Activated naive CD8-positive, alpha-beta T cell treated with anti-CD3 and anti-CD28 coated beads, Interleukin-2, amount 10 ng/mL, durations not matched to agents 7 days and 5 days (primary cell): ENCODE data around the gene C1orf141. TPM values are rescaled to one million over a fixed set of nuclear protein-coding genes. Genes with fewer than 3 reads are reported as not detected.

Experiments
- ATAC-seq: fragments of 150-1000 bp; cut with Tn5 transposase; one replicate; pipeline ENCODE4 v1.10.0; 2021; ENCODE audit warnings: low read depth, moderate library complexity
- POLR2A ChIA-PET: fragments of 350-600 bp; sonication (Branson Sonifier 250); formaldehyde crosslinking; loops from one replicate; lab custom pipeline; 2021; ENCODE audit warnings: antibody characterized with exemption; lab: Charles Lee
- DNase-seq: peaks from one replicate; pipeline ENCODE4 v3.0.0; 2021
- H3K27ac Mint-ChIP-seq: one replicate; pipeline ENCODE4 v1.8.0; 2022; ENCODE audit warnings: mild to moderate bottlenecking, mixed read lengths
- H3K27me3 Mint-ChIP-seq: one replicate; pipeline ENCODE4 v1.8.0; 2022; ENCODE audit warnings: mild to moderate bottlenecking, moderate library complexity, mixed read lengths
- H3K36me3 Mint-ChIP-seq: one replicate; pipeline ENCODE4 v1.8.0; 2021; ENCODE audit warnings: mild to moderate bottlenecking, mixed read lengths
- H3K4me1 Mint-ChIP-seq: one replicate; pipeline ENCODE4 v1.8.0; 2021; ENCODE audit warnings: mixed read lengths
- H3K4me3 Mint-ChIP-seq: one replicate; pipeline ENCODE4 v1.8.0; 2022; ENCODE audit warnings: mild to moderate bottlenecking, moderate library complexity, mixed read lengths
- H3K9me3 Mint-ChIP-seq: one replicate; pipeline ENCODE4 v1.8.0; 2021; ENCODE audit warnings: mixed read lengths
- total RNA-seq, 2 experiments: library from RNA; stranded (reverse); gene quantifications; one replicate each; pipeline ENCODE4 v1.2.3, GENCODE V29; 2021

The C1orf141 gene
- total RNA-seq = not detected

GRCh38 chr1:67134695-67135094 is at the start of gene C1orf141:
Gene C1orf141, minus strand, starts transcription at chr1:67134970. Its CDS starts 7,730 bp downstream, at chr1:67127240.
- peak within 1 kb of the TSS; percentile 0 for H3K27ac Mint-ChIP-seq

GRCh38 chr1:67175530-67176087 is 40.8 kb upstream of the C1orf141 start:
- Mint-ChIP-seq H3K9me3 (peaks cover 7% of the 10 kb centered on the region), H3K4me1 (peaks cover 29% of the 10 kb centered on the region), H3K27me3 (peaks cover 10% of the 10 kb centered on the region), H3K4me3 (no peak overlapping the region), H3K36me3 (peaks cover 14% of the 10 kb centered on the region), H3K27ac (no peak overlapping the region)
- ATAC-seq = no peak
- no peak for DNase-seq
- POLR2A ChIA-PET = no interaction called here

More at GRCh38 chr1:67134695-67135094, at the start of gene C1orf141:
- no peaks in the 10 kb centered on the region for H3K36me3 Mint-ChIP-seq
- DNase-seq (no peak), ATAC-seq (peak; percentile 47)
- H3K4me1 Mint-ChIP-seq = peaks cover 10% of the 10 kb centered on the region
- H3K9me3 Mint-ChIP-seq = no peaks in the 10 kb centered on the region
- peak within 1 kb of the TSS; percentile 73 for H3K4me3 Mint-ChIP-seq
- peaks cover 12% of the 10 kb centered on the region for H3K27me3 Mint-ChIP-seq
- POLR2A ChIA-PET = interaction anchor here (0.6 to 1.2 kb wide), 3 partner anchors 81 to 378 kb away, joined by 3 read pairs; partner anchors contain the start of gene SLC35D1

GRCh38 chr1:67174716-67175284 is 40.0 kb upstream of the C1orf141 start:
- Mint-ChIP-seq H3K27me3 (peaks cover 8% of the 10 kb centered on the region), H3K4me1 (peaks cover 30% of the 10 kb centered on the region), H3K27ac (no peak overlapping the region), H3K36me3 (peaks cover 12% of the 10 kb centered on the region), H3K9me3 (peaks cover 6% of the 10 kb centered on the region), H3K4me3 (no peak overlapping the region)
- no peak for ATAC-seq
- no peak for DNase-seq
- POLR2A ChIA-PET = no interaction called here

GRCh38 chr1:67173988-67174387 is 39.2 kb upstream of the C1orf141 start:
- H3K4me3 Mint-ChIP-seq = no peak overlapping the region
- no peak for DNase-seq
- POLR2A ChIA-PET = no interaction called here
- H3K9me3 Mint-ChIP-seq = peaks cover 2% of the 10 kb centered on the region
- H3K27ac Mint-ChIP-seq = no peak overlapping the region
- peaks cover 30% of the 10 kb centered on the region for H3K4me1 Mint-ChIP-seq
- peaks cover 10% of the 10 kb centered on the region for H3K27me3 Mint-ChIP-seq
- peaks cover 11% of the 10 kb centered on the region for H3K36me3 Mint-ChIP-seq
- no peak for ATAC-seq

GRCh38 chr1:67171978-67172377 is 37.2 kb upstream of the C1orf141 start:
- H3K27me3 Mint-ChIP-seq = peaks cover 20% of the 10 kb centered on the region
- H3K4me1 Mint-ChIP-seq = peaks cover 30% of the 10 kb centered on the region
- ATAC-seq (peak; percentile 21), DNase-seq (no peak)
- H3K27ac Mint-ChIP-seq = peak overlapping the region; percentile 82
- H3K4me3 Mint-ChIP-seq = peak overlapping the region; percentile 47
- peaks cover 8% of the 10 kb centered on the region for H3K36me3 Mint-ChIP-seq
- H3K9me3 Mint-ChIP-seq = no peaks in the 10 kb centered on the region
- POLR2A ChIA-PET = interaction anchor here (0.8 to 1.9 kb wide), 6 partner anchors 9 to 118 kb away, joined by 4 to 6 read pairs (median 4); partner anchors contain the start of gene SLC35D1

- DNase-seq (no peak), ATAC-seq (peak; percentile 14)
- Mint-ChIP-seq H3K9me3 (no peaks in the 10 kb centered on the region), H3K27me3 (peaks cover 21% of the 10 kb centered on the region), H3K36me3 (peaks cover 8% of the 10 kb centered on the region), H3K4me3 (peak overlapping the region; percentile 47), H3K4me1 (peaks cover 30% of the 10 kb centered on the region), H3K27ac (peak overlapping the region; percentile 82)
- POLR2A ChIA-PET = interaction anchor here (1.0 to 1.9 kb wide), 5 partner anchors 19 to 118 kb away, joined by 4 to 6 read pairs (median 4); partner anchors contain the start of gene SLC35D1
Measured at GRCh38 chr1:67171574-67171955, 36.8 kb upstream of the C1orf141 start.

- no peaks in the 10 kb centered on the region for H3K9me3 Mint-ChIP-seq
- H3K4me1 Mint-ChIP-seq = peaks cover 33% of the 10 kb centered on the region
- POLR2A ChIA-PET = interaction anchor here (0.8 to 1.9 kb wide), 7 partner anchors 8 to 117 kb away, joined by 3 to 5 read pairs (median 3); partner anchors contain the start of gene SLC35D1
- DNase-seq (no peak), ATAC-seq (peak; percentile 68)
- peak overlapping the region; percentile 82 for H3K27ac Mint-ChIP-seq
- peaks cover 6% of the 10 kb centered on the region for H3K36me3 Mint-ChIP-seq
- peak overlapping the region; percentile 47 for H3K4me3 Mint-ChIP-seq
- peaks cover 22% of the 10 kb centered on the region for H3K27me3 Mint-ChIP-seq
Measured at GRCh38 chr1:67170751-67171573, 36.2 kb upstream of the C1orf141 start.

- peaks cover 8% of the 10 kb centered on the region for H3K36me3 Mint-ChIP-seq
- peaks cover 33% of the 10 kb centered on the region for H3K4me1 Mint-ChIP-seq
- DNase-seq (no peak), ATAC-seq (no peak)
- peaks cover 21% of the 10 kb centered on the region for H3K27me3 Mint-ChIP-seq
- no peaks in the 10 kb centered on the region for H3K9me3 Mint-ChIP-seq
- POLR2A ChIA-PET = interaction anchor here (0.9 kb wide), 1 partner anchor 42 kb away, joined by 3 read pairs; no protein-coding TSS in a partner anchor
- H3K27ac Mint-ChIP-seq = no peak overlapping the region
- no peak overlapping the region for H3K4me3 Mint-ChIP-seq
Measured at GRCh38 chr1:67169932-67170331, 35.2 kb upstream of the C1orf141 start.

GRCh38 chr1:67169496-67169895 is 34.7 kb upstream of the C1orf141 start:
- ATAC-seq = no peak
- DNase-seq = no peak
- Mint-ChIP-seq H3K36me3 (peaks cover 11% of the 10 kb centered on the region), H3K27me3 (peaks cover 19% of the 10 kb centered on the region), H3K9me3 (peaks cover 3% of the 10 kb centered on the region), H3K4me3 (no peak overlapping the region), H3K27ac (no peak overlapping the region), H3K4me1 (peaks cover 31% of the 10 kb centered on the region)
- POLR2A ChIA-PET = no interaction called here

GRCh38 chr1:67166196-67166595 is 31.4 kb upstream of the C1orf141 start, which contains the start of gene IL23R:
Gene IL23R, plus strand, starts transcription at chr1:67166454. Its CDS starts 1,667 bp downstream, at chr1:67168121.
- Mint-ChIP-seq H3K9me3 (peaks cover 3% of the 10 kb centered on the region), H3K36me3 (peaks cover 11% of the 10 kb centered on the region), H3K4me3 (no peak within 1 kb of the TSS), H3K27me3 (peaks cover 19% of the 10 kb centered on the region), H3K4me1 (peaks cover 26% of the 10 kb centered on the region), H3K27ac (no peak within 1 kb of the TSS)
- POLR2A ChIA-PET = no interaction called here
- ATAC-seq (no peak), DNase-seq (no peak)

- peaks cover 11% of the 10 kb centered on the region for H3K36me3 Mint-ChIP-seq
- no peak overlapping the region for H3K27ac Mint-ChIP-seq
- H3K4me3 Mint-ChIP-seq = no peak overlapping the region
Measured at GRCh38 chr1:67165468-67166041, 30.8 kb upstream of the C1orf141 start.

GRCh38 chr1:67162954-67163353 is 28.2 kb upstream of the C1orf141 start:
- Mint-ChIP-seq H3K27me3 (peaks cover 8% of the 10 kb centered on the region), H3K4me1 (peaks cover 19% of the 10 kb centered on the region), H3K4me3 (peak overlapping the region; percentile 36), H3K27ac (peak overlapping the region; percentile 69), H3K36me3 (peaks cover 11% of the 10 kb centered on the region), H3K9me3 (peaks cover 5% of the 10 kb centered on the region)
- ATAC-seq = peak; percentile 93
- DNase-seq = no peak
- POLR2A ChIA-PET = interaction anchor here (0.7 to 1.4 kb wide), 6 partner anchors 8 to 49 kb away, joined by 3 to 5 read pairs (median 4); no protein-coding TSS in a partner anchor

More at GRCh38 chr1:67165468-67166041, 30.8 kb upstream of the C1orf141 start:
- H3K9me3 Mint-ChIP-seq = peaks cover 3% of the 10 kb centered on the region
- POLR2A ChIA-PET = no interaction called here
- peaks cover 19% of the 10 kb centered on the region for H3K27me3 Mint-ChIP-seq
- ATAC-seq = no peak
- no peak for DNase-seq
- H3K4me1 Mint-ChIP-seq = peaks cover 20% of the 10 kb centered on the region

- H3K4me3 Mint-ChIP-seq = no peak overlapping the region
- POLR2A ChIA-PET = no interaction called here
- no peak for DNase-seq
- ATAC-seq = no peak
- peaks cover 16% of the 10 kb centered on the region for H3K27me3 Mint-ChIP-seq
- H3K36me3 Mint-ChIP-seq = peaks cover 16% of the 10 kb centered on the region
- no peak overlapping the region for H3K27ac Mint-ChIP-seq
- peaks cover 19% of the 10 kb centered on the region for H3K4me1 Mint-ChIP-seq
- H3K9me3 Mint-ChIP-seq = peaks cover 5% of the 10 kb centered on the region
Measured at GRCh38 chr1:67159233-67159632, 24.5 kb upstream of the C1orf141 start.
